ENCODE data around the gene ADGRB3.
"Not testable (repeated sequence)": the region's sequence is repeated elsewhere in the genome, so short reads cannot be mapped to it uniquely, and the experiment has no call there.

Gene ADGRB3

DNA sequence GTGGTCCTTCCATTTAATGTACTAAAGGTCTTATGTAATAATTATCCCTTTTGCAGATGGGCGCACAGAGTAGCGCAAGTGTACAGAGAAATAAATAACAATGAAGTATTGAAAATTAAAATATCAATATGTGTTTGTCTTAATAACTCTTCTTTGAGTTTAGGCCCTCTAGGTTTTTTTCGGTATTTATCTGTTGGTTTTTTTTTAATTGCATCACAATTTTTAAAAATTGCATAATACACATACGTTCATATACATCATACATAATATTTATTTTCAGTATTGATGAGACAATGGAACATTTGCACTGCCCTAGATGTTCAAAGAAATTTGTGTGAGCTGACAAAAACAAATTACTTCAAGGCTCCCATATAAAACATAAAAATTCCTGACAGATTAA is 15.1 kb downstream of the ADGRB3 start:
- DNase-seq = no peak

DNA sequence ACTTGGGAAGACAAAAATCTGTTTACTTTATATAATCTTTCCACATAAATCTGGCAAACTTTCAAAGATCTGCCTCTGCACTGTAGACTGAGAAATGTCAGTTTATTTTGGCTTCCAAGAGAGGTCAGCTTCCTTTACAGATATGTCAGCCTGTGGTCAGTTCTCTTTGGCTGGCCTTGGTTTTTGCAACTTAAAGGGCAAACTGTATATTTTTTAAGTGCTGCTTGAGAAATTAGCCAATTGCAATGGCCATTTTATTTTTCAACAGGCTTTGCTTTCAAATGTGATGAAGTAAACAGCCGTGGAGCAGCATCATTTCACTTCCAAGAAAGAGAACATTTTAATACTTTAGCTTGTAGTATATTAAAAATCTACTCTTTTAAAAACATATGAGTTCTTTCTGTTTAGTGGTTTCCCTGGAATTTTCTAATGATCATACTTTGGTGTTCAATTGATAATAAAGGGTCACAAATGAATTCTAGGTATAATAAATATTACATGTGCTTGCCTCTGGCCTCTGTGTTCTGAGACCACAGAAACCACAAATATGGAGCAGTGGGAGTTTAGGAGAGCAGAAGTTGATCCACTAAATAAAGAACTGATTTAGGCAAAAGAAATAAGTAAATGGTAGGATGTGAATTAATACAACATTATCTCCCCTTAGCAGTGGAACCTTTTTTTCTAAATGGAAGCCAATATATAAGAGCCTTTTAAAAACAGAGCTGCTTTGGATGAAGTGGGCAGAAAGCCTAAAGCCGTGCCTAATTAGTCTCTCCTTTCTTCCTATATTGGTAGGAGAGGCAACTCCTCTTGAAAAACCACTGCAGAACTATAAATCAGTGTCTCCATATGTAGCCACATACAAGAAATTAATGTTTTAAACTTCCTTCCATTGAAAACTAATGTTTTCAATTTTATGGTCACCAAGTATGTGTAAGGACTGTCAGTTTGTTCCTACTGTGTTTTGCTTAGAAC is 16.2 kb downstream of the ADGRB3 start:
- DNase-seq = no peak

DNA sequence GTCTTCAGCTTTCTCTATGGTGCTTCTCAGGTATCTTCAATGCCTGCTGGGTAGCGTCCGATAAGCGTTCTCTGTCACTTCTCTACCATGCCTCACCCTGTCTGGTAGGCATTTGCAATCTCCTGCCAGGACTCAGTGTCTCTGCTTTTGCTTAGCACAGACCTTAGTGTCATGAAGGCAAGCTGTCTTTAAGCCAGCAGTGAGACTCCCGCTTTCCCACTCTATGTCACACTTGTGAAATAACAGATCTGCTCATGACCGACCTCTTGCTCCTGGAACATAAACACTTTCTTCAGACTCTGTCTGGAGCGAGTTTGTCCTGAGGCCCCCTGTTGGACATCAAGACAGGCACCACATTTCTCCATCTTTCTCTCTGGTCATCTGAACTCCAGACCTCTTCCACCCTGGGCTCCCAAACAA is 17.0 kb downstream of the ADGRB3 start:
- no peak for DNase-seq

DNA sequence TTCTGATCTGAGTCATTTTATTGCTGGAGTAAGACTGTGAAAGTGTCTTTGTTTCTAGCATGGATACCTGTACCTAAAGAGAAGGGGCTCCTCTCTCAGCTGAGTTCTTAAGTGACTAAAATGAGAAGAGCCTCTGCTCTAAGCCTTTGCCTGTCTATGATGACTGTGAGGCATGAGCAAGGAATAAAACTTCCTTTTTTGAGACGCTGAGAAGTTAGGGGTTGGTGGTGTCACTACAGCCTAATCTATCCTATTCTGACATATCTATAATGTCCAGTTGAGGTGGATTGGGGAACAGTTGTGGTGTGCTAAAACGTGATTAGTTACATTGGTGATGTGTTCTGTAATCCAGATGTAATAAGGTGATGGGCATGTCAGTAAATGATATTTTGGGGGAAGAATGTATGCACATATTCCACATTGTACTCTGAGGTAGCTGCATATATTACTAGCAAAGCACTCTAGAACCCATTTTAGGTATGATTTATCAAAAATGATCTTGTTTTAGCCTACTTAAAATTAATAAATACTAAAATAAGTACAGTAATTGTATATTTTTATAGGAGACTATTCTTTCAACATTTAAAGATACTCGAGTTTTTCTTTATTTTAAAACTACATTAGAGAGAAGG is 18.1 kb downstream of the ADGRB3 start:
- DNase-seq = no peak

DNA sequence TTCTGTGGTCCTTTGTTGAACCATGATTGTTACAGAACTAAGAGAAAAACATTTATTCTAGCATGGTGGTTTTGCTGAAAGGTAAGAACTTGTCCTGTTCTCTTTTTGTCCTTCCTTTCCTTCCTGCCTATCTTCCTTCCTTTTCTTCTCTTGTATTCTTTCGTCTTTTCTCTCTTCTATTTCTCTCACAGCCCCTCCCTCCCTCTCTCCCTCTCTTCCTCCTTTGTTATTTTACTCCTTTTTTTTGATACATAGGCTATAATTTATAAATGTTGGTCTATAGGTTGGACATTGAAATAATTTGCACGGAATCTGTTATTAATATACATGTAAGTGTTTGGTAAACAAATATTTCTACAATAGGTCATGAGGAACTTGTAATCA is 18.6 kb downstream of the ADGRB3 start:
- DNase-seq = no peak

DNA sequence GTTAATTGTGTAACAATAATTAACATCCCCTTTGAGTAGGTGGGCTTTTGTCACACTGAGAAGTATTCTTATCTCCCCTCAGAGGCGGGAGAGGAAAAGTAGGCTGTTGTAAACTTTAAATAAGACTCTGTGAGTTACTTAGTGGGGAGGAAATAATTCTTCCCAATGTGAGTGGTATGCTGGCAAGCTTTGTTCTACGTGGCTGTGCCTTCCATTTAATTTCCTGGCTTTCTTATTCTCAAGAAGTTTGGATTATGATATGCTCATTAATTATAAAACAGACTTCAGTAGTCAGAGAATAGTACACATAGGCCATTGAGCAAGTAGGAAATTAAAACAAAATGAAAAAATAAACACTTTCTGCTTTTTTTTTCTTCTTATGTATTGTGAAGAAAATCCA is 19.1 kb downstream of the ADGRB3 start:
- DNase-seq = no peak

DNA sequence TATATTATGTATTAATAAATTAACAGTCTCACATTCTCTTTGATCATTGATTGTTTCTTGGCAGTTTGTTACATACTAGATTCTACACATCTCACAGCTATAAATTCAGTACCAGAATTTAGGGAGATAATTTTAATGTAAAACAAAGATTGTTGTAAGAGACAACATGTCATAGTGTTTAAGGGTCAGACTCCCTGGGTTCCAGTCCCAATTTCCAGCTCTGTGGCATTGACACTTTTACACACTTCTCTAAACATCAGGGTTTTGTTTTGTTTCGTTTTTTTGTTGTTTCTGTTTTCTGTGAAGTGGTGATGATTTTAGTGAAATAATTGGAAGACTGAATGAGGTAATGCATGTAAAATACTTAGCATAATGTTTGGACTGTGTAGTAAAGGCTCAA is 19.9 kb downstream of the ADGRB3 start:
- DNase-seq = no peak

DNA sequence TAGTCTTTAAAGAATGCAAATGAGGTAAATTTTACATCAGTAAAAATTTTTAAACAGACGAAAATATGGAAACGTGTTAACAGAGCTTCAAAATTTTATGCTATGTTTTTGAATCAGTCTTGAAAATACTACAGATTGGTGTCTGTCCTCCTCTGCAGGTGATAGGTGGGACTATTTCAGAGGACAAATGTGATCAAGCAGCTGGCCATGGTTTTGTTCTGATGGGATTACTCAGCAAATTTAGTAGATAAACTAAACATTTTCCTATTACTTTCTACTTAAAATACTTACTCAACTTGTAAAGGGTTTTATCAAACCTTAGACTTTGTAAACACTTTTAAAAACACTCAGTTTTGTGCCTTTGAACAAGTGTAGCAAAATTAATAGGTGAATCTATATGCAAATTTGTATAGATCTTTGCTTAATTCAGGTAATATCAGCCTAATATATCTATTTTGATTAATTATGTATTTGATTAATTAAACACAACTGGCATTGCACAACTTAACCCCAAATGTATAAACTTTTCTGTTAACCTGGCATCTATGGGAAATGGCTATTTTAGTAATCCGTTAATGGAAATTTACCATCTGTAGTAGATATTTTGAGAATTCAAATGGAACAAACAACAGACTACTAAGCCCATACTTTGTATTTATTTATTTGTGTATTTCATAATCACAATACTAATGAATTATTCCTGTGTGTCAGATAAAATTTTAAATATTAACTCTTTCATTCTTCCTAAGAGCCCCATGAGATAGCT is 22.5 kb downstream of the ADGRB3 start:
- no peak for DNase-seq

DNA sequence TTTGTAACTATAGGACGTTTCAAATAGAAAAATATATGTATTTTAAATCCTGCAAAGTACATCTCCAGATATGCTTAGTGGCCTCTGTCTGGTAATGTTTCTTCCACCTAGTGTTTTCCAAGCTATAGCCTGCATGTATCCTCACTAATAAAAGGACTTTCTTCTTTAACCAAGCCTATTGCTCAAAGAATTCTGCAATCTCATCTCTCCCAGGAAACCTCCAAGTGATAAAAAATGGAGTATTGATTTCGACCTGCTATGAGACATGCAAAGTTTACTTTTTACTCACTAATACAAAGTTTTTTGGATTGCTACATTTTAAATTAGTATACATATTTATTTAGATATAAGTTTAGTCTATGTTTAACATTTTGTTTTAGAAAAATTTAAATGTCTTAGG is 23.3 kb downstream of the ADGRB3 start:
- no peak for DNase-seq

DNA sequence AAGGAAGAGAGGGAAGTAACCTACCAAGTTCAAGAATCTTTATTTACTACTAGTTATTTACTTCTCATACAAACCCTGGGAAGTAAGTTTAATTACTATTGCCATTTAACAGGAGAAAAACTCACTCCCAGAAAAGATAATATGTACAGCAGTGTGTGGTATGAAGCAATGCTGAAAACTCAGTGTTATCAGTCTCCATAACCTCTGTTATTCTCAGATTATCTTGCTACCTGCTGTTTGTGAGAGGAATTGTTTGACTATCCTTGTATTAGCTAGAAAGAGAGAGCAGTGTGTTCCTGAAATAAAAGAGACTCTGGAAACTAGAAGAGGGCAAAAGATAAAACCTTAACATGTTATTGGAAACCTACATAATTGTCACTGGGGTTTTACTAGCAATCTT is 38.2 kb downstream of the ADGRB3 start:
- DNase-seq = no peak

DNA sequence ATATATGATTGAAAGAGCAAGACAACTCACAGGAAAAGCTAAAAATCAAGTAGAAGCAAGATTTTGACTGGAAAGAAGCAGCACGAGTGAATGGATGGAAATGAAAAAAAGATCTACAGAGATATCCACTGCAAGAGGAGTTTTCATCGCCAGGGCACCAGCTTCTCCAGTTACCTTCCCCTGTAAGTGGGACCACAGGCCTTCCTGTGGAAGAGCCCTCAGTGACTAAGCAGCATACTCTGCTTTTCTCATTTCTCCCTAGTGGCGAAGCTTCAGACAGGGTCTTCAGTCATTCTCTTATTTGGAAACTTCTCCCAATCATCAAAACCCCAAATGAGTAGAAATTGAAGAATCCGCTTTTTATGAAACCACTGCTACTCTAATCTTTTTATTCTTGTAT is 40.5 kb downstream of the ADGRB3 start:
- no peak for DNase-seq

DNA sequence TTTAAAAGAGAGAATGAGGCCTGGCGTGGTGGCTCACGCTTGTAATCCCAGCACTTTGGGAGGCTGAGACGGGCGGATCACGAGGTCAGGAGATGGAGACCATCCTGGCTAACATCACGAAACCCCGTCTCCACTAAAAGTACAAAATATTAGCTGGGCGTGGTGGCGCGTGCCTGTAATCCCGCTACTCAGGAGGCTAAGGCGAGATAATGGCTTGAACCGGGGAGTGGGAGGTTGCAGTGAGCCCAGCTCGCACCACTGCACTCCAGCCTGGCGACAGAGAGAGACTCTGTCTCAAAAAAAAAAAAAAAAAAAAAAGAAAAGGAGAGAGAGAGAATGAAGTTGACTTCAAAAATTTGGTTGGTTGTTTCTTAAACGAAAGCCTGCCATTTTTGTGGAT is 41.0 kb downstream of the ADGRB3 start:
- DNase-seq = not testable (repeated sequence)

DNA sequence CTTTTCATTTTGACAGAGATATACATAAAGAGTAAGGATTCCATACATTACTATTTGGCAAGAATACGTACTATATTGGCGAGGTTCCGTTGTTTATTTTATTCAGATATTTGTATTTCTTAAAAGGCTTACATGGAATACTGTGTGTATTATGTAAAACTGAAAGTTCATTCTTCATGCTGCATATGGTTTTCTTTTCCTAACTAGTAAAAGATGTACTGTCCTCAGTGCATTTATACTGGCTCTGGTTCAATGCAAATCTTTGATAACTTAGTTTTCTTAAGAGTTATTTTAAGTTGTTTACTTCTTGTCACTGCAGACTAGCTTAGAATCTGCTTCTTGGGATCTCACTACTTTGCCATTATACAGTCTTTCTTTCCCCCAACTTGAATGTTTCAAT is 42.0 kb downstream of the ADGRB3 start:
- DNase-seq = no peak

DNA sequence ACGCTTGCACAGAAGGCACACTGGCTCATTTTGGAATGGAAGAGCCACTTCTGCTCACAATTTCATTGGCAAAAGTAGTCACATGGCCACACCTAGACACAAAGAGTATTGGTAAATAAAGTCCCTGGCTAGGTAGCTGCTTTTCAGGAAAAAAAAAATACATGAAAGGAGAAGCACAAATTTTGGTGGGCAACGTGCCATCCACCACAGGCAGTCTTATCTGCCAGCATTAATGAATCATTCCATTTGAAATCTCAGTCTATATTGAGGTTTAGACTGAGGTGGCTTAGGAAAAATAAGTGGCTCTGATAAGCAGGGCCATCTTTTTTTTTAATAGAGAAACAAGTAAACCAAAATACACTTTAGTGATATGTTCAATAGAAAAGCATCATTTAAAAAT is 44.3 kb downstream of the ADGRB3 start:
- DNase-seq = no peak

DNA sequence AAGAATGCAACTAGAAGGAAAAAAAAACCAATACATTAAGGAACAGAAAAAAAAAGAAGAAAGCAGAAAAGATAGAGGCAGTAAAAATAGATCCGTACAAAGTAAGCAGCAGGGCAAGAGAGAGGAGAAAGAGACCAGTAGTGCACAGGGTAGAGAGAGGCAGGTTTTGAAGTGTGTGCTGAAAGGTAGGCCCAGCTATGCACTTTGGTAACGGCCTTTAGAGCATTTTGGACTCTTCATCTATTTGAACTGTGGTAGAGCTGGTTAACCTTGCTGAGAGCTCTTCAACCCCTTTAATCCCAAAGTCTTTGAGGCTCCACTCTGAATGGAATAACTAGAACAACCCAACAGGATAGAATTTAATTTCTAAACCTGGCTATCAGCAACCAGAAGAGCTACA is 45.2 kb downstream of the ADGRB3 start:
- DNase-seq = no peak

DNA sequence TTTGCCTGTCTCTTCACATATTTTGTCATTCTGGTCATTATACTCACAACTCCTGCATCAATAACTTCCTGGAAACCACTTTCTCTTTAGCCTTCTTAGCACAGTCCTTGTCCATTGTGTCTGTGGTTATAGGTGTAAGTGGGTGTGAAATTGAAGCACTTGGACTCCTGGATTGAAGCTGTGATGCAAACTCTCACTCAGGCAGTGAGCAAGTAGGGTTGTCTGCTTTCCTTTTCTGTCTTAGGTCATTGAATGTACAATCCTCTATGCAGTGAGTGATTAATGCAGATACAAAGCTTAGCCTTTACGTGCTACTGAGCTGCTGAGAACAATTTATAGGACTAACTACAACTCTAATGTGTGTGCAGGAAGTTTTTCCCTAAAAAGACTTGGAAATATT is 54.8 kb downstream of the ADGRB3 start:
- no peak for DNase-seq

DNA sequence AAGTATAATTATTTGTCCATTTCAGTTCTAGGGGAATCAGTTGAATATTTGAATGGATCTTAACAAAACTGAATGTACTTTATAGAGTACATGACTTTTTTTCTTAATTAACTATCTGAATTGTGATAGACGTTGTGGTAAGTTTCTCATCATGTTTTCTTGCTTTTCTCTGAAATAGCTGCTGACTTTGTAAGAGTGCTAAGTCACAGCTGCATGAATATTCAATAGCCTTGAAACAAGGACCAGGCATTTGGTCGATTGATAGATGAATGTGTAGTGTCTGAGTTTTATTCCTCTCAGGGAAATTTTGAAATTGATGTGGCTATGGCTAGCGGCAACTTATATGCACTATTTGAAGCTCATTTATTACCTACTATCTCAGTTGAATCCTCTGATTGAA is 56.0 kb downstream of the ADGRB3 start:
- DNase-seq = no peak

DNA sequence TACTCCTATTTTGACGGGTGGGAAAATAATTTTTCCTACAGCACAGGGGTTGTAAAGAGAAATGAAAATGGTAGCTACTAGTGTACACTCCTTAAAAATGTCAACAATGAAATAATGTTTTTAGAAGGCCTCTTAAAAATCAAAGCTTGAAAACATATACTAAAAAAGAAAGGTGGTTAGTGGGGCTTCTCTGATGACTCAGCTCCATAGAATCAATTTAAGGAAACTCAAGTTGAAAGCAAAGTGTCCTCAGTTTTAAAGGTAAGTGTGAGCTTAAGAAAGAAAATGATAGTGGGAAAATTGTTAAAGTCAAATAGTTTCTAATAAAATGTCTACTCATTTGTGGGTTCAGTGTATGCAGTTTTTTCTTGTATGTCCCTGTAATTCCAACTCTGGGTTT is 58.2 kb downstream of the ADGRB3 start:
- DNase-seq = no peak

DNA sequence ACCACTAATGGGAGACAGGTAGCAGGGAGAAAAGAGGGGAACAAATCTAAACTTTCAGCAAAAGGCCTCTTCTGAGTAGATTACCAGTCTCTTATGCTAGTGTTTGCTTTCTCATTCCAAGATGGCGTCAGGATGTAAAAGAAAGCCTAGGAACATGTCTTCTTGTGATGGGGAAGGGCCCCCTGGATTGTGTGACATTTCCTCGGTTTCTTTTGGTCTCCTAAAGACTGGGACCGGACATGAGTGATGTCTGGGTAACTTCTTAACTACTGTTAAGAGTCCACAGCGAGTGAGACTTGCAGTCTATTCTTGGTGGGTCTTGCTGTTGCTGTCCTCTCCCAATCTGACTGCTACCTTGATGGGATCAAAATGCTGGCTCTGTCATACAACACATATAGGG is 60.3 kb downstream of the ADGRB3 start:
- DNase-seq = no peak

DNA sequence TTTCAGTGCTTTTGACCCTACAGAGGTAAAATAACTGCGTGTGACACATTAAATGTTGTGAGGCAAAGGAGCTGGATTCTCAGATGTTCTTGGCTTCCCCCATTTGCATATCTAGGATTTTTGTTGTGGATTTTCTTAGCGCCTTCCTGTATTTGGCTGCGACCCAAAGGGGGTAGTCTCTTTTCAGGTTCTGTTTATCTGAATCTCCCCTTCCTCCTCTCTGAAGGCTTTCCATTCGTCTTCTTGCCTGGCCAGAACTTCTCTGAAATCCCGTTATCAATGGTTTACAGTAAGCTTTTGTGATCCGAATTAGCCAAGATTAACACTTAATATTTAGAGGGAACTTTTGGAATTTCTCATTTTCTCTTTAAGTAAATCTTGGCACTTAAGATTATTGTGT is 60.8 kb downstream of the ADGRB3 start:
- DNase-seq = no peak

DNA sequence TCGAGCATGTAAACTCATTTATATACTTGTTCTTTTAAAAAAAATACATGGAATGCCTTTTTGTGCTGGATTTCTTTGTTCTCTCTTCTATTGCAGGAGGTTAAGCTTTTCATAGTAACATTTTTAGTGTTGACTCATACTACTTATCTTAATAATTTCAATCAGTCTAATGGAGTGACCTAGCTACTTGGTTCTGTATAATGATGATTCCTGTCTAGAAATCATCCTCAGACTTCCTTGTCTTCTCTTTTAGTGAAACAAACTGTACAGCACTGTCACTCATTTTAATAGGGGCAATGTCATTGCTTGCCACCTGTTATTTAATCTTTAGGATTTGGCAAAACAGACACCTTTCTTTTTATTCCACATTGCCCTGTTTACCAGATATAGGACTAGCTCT is 62.3 kb downstream of the ADGRB3 start:
- DNase-seq = no peak

DNA sequence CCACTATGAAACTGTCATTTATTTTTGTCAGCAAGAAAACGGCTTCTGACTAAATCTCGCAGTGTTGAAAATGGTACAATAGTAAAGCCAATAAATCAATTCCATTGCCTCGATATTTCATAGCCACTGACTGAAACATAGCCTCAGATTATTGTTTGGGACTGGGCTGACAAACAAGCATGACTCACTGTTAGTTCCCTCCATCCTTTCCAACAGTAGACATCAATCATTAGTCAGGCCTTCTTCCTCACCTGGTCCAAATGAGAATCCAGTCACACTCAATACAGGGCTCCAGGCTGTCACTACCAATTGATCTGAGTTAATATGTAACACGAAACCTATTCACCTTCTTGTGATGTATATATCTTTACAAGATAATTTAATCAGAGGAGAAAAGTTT is 66.1 kb downstream of the ADGRB3 start:
- DNase-seq = no peak

DNA sequence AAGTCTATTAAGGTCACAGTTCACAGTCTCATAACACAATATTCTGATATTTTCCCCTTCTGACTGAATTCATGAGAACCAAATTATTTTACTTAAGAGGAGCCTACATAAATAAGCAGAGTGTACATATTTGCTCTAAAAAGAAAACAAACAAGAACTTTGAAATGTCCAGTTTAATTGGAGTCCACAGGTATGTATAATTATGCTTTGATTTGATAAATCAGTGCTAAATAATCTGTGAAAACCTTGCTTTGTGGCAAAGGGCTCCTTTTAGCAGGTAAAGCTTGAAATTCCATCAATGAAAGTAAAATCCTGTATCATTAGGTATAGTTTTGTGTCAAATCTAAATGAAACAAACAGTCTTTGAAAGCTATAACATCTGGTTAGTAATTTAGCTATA is 69.4 kb downstream of the ADGRB3 start:
- DNase-seq = no peak

DNA sequence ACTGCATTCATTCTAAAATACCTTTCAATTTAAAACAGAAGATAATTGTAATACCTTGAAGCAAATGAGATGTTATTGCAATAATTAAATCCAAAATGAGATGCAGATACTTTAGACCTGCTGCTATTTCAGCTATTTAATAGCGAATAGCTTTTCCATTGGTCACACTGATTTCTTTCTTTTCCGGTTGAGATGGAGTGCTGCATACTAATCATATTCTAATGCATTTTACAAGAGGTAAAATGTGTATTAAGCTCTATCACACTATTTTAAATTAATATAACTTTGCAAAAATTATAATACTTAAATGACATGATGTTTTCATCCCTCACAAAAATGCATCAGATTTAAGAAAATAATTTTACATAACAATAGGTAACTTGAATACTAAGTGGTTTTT is 74.0 kb downstream of the ADGRB3 start:
- DNase-seq = no peak

Data from activated CD4-positive, alpha-beta T cell treated with anti-CD3 and anti-CD28 coated beads, Interleukin-2, amount 50 U/mL, for 48 hours (primary cell).